ENCODE results near the gene JAKMIP1.

- TF ChIP-seq, protein P1, sequence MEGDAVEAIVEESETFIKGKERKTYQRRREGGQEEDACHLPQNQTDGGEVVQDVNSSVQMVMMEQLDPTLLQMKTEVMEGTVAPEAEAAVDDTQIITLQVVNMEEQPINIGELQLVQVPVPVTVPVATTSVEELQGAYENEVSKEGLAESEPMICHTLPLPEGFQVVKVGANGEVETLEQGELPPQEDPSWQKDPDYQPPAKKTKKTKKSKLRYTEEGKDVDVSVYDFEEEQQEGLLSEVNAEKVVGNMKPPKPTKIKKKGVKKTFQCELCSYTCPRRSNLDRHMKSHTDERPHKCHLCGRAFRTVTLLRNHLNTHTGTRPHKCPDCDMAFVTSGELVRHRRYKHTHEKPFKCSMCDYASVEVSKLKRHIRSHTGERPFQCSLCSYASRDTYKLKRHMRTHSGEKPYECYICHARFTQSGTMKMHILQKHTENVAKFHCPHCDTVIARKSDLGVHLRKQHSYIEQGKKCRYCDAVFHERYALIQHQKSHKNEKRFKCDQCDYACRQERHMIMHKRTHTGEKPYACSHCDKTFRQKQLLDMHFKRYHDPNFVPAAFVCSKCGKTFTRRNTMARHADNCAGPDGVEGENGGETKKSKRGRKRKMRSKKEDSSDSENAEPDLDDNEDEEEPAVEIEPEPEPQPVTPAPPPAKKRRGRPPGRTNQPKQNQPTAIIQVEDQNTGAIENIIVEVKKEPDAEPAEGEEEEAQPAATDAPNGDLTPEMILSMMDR (IDR thresholded peaks at IDR 0.05) = no peak
- TF ChIP-seq POLR2A (IDR thresholded peaks at IDR 0.05) = no peak
Observed at GRCh38 chr4:6137027-6137746, 63.2 kb downstream of the JAKMIP1 start.

Data from body of pancreas (tissue), 4 donors.